Brain microvascular endothelial cell (primary cell): ENCODE data around the gene CCDC91.

ENCODE experiments used
- DNase-seq: peaks from one replicate; pipeline ENCODE4 v3.0.0-alpha.2; 2020
- H3K27ac ChIP-seq: fragments of 250-450 bp; sonication (Bioruptor Pico); 2 replicates; pipeline ENCODE4 v1.5.1; 2020; ENCODE audit warnings: mild to moderate bottlenecking, moderate library complexity
- H3K27me3 ChIP-seq: fragments of 250-450 bp; sonication (Bioruptor Pico); replicated peaks from 2 replicates; pipeline ENCODE4 v1.5.1; 2020; ENCODE audit warnings: mild to moderate bottlenecking
- H3K36me3 ChIP-seq: fragments of 250-450 bp; sonication (Bioruptor Pico); replicated peaks from 2 replicates; pipeline ENCODE4 v1.5.1; 2020; ENCODE audit warnings: mild to moderate bottlenecking
- H3K4me3 ChIP-seq: 2 replicates; pipeline ENCODE4 v1.5.1; 2011; ENCODE audit warnings: low read depth, mild to moderate bottlenecking, control low read depth, low read length, moderate library complexity
- CTCF ChIP-seq: IDR thresholded peaks from 2 replicates; pipeline ENCODE4 v1.5.1; 2011; ENCODE audit warnings: low read depth, mild to moderate bottlenecking, moderate library complexity, low read length, control low read depth, inconsistent platforms; ENCODE audit errors: missing control alignments
- in situ Hi-C: cut with HindIII; loops from 2 replicates; pipeline ENCODE4 v1.10.0; 2017; ENCODE audit warnings: low sequenced_read_pairs, low pct_ligation_motif_present

CCDC91 gene

DNA sequence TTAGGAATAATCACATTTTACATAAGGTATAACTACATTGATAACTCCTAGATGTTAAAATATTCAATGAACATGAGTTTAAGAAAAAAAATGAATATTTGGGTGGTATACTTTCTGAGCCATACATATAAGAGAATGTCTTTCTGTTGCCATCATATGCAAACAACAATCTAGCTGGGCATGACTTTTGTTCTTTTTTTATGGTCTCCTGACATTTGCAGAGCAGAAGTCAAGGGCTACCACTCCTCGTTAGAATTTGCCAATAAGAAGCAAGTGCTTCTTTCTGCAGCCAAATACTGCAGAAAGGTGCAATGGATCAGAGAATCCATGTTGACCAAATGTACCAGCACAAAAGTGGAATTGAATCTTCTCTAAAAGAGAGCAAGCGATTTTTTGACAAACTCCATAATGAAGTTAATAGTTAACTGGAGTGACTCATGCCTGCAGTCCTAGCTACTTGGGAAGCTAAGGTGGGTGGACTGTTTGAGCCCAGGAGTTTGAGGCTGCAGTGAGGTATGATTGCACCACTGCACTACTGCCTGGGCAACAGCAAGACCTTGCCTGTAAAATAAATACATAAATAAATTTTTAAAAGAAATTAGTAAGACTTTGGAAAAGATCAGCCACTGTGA, 25.5 kb upstream of the CCDC91 start:
- Histone ChIP-seq H3K4me3 (no peak overlapping the region), H3K27ac (no peak overlapping the region), H3K36me3 (no peaks in the 10 kb centered on the region), H3K27me3 (no peaks in the 10 kb centered on the region)
- no peak for DNase-seq
- in situ Hi-C loops = loop anchor here (25.0 kb wide), 1 partner anchor 202 kb away; the partner anchor contains the start of gene PTHLH
- TF ChIP-seq CTCF = no peak

DNA sequence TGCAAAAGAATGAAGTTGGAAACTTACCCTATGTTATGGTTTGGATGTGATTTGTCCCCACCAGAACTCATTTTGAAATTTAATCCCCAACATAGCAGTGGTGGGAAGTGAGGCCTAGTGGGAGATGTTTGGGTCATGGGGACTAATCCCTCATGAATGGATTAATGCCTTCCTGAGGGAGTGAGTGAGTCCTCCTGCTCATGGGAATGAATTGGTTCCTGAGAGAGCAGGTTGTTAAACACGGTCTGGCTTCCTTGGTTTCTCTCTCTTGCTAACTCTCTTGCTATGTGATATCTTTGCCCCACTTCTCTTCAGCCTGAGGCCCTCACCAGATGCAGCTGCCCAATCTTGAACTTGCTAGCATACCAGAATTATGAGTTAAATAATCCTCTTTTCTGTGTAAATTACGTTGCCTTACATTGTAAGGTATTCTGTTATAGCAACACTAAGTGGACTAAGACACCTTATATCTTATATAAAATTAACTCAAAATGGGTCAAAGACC, 22.2 kb upstream of the CCDC91 start:
- in situ Hi-C loops = loop anchor here (25.0 kb wide), 1 partner anchor 206 kb away; the partner anchor contains the start of gene PTHLH

GRCh38 chr12:28171356-28172060, 18.7 kb upstream of the CCDC91 start:
- H3K36me3 ChIP-seq = no peaks in the 10 kb centered on the region
- no peak overlapping the region for H3K4me3 ChIP-seq
- TF ChIP-seq CTCF = no peak
- no peak for DNase-seq
- H3K27me3 ChIP-seq = no peaks in the 10 kb centered on the region
- no peak overlapping the region for H3K27ac ChIP-seq
- in situ Hi-C loops = loop anchor here (25.0 kb wide), 1 partner anchor 209 kb away; the partner anchor contains the start of gene PTHLH

More for the DNA sequence above, 22.2 kb upstream of the CCDC91 start:
- Histone ChIP-seq H3K27me3 (no peaks in the 10 kb centered on the region), H3K4me3 (no peak overlapping the region), H3K36me3 (no peaks in the 10 kb centered on the region), H3K27ac (no peak overlapping the region)
- TF ChIP-seq CTCF = no peak
- no peak for DNase-seq

DNA sequence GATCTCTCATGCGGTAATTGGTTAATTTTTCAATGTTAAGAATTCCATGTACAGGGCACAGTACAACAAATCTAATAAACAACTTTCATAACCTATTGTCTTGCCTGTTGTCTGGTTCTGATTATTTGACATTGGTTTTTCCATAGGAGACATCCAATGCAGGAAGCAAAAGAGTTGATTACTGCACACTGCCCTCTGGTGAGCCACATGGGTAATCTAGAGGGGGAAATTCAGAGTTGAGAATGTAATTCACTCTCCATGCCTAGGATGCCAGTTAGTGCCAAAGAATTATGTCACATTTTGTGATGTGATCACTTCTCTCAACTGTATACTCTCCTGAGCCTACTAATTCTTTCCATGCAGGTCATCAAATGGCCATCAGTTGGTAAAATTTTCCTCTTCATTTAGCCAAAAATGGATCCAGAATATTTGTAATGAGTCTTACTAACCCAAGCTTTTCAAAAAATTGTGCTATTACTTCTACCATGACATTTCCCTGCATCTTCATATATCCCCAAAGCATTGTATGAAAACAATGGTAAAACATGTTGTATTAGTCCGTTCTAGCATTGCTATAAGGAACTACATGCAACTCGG, 17.7 kb upstream of the CCDC91 start:
- DNase-seq = peak; percentile 59
- TF ChIP-seq CTCF = peak; percentile 82
- in situ Hi-C loops = loop anchor here (25.0 kb wide), 1 partner anchor 210 kb away; the partner anchor contains the start of gene PTHLH
- no peaks in the 10 kb centered on the region for H3K27me3 ChIP-seq
- no peak overlapping the region for H3K27ac ChIP-seq
- H3K36me3 ChIP-seq = no peaks in the 10 kb centered on the region
- H3K4me3 ChIP-seq = no peak overlapping the region

DNA sequence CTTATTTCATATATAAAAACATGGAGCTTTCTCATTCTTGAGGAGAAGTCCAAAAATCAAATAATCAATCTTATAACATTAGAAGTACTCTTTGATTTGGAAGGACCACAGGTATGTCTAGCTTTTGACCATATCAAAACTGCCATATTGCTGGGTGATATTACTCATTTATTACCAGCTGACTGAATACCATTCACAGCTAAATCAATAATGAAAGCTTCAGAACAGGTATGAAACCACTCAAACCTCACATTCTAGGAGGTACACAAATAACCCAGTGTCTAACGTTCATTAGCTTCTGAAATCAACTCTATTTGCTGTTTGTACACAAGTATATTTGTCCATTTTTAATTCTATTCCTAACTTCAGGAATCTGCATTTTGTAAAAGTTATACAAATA, 16.8 kb upstream of the CCDC91 start:
- Histone ChIP-seq H3K27ac (no peak overlapping the region), H3K36me3 (no peaks in the 10 kb centered on the region), H3K4me3 (no peak overlapping the region), H3K27me3 (no peaks in the 10 kb centered on the region)
- no peak for DNase-seq
- in situ Hi-C loops = loop anchor here (25.0 kb wide), 1 partner anchor 211 kb away; the partner anchor contains the start of gene PTHLH
- no peak for TF ChIP-seq CTCF
